ENCODE results near the gene USP35.

- TF ChIP-seq POLR2A (IDR thresholded peaks at IDR 0.05) (no peak), CTCF (IDR thresholded peaks at IDR 0.05) (no peak)
Observed at GRCh38 chr11:78147807-78148206, 40.9 kb upstream of the USP35 start.
